ENCODE results near the gene BTBD2. TPM values are rescaled to one million over a fixed set of nuclear protein-coding genes. Genes with fewer than 3 reads are reported as not detected.

The BTBD2 gene
- total and polyA plus RNA-seq, 12 donors: 11.8 to 122 (median 78.1) TPM

- no peaks in the 10 kb centered on the region for H3K4me1 ChIP-seq (replicated peaks in 1 of 2)
- no peak overlapping the region for H3K27ac ChIP-seq
- TF ChIP-seq POLR2A (IDR thresholded peaks at IDR 0.05) (no peak), CTCF (IDR thresholded peaks at IDR 0.05) (no peak)
- no peaks in the 10 kb centered on the region for H3K27me3 ChIP-seq
- 87 to 94% (median 89%) methylated on average over 19 to 44 of the region's 44 CpGs for WGBS, 4 donors
- no peak for DNase-seq
- intact Hi-C loops (cut with DNase I): no loop called here
- H3K9me3 ChIP-seq (replicated peaks in 1 of 3): no peaks in the 10 kb centered on the region
- peaks cover 0 to 82% of the 10 kb centered on the region in 2 donors for H3K36me3 ChIP-seq (replicated peaks in 1 of 2)
- H3K4me3 ChIP-seq: no peak overlapping the region
Observed at GRCh38 chr19:1985588-1986356, 29.7 kb downstream of the BTBD2 start.

- 91 to 96% (median 94%) methylated on average over 10 of the region's 10 CpGs for WGBS, 4 donors
- no peaks in the 10 kb centered on the region for H3K4me1 ChIP-seq (replicated peaks in 1 of 2)
- no peak for DNase-seq
- H3K36me3 ChIP-seq (replicated peaks in 1 of 2): peaks cover 0 to 82% of the 10 kb centered on the region in 2 donors
- intact Hi-C loops (cut with DNase I): no loop called here
- no peaks in the 10 kb centered on the region for H3K27me3 ChIP-seq
- H3K27ac ChIP-seq: no peak overlapping the region
- H3K9me3 ChIP-seq (replicated peaks in 1 of 3): no peaks in the 10 kb centered on the region
- no peak overlapping the region for H3K4me3 ChIP-seq
- TF ChIP-seq POLR2A (IDR thresholded peaks at IDR 0.05) (no peak), CTCF (IDR thresholded peaks at IDR 0.05) (no peak)
Observed at GRCh38 chr19:1984357-1984756, 31.2 kb downstream of the BTBD2 start.

- 88 to 96% (median 94%) methylated on average over 18 to 20 of the region's 20 CpGs for WGBS, 4 donors
- Histone ChIP-seq H3K27me3 (no peaks in the 10 kb centered on the region), H3K9me3 (replicated peaks in 1 of 3) (no peaks in the 10 kb centered on the region), H3K27ac (no peak overlapping the region), H3K36me3 (replicated peaks in 1 of 2) (peaks cover 0 to 64% of the 10 kb centered on the region in 2 donors), H3K4me3 (no peak overlapping the region), H3K4me1 (replicated peaks in 1 of 2) (no peaks in the 10 kb centered on the region)
- DNase-seq: no peak
- TF ChIP-seq CTCF (IDR thresholded peaks at IDR 0.05) (no peak), POLR2A (IDR thresholded peaks at IDR 0.05) (no peak)
- intact Hi-C loops (cut with DNase I): no loop called here
Observed at GRCh38 chr19:1981253-1981652, 34.3 kb downstream of the BTBD2 start.

- no peak overlapping the region for H3K4me3 ChIP-seq
- DNase-seq: no peak
- peaks cover 0 to 59% of the 10 kb centered on the region in 2 donors for H3K36me3 ChIP-seq (replicated peaks in 1 of 2)
- intact Hi-C loops (cut with DNase I): no loop called here
- 92 to 98% (median 94%) methylated on average over 19 to 31 of the region's 31 CpGs for WGBS, 4 donors
- H3K9me3 ChIP-seq (replicated peaks in 1 of 3): no peaks in the 10 kb centered on the region
- no peak overlapping the region for H3K27ac ChIP-seq
- H3K4me1 ChIP-seq (replicated peaks in 1 of 2): no peaks in the 10 kb centered on the region
- no peaks in the 10 kb centered on the region for H3K27me3 ChIP-seq
- TF ChIP-seq CTCF (IDR thresholded peaks at IDR 0.05) (no peak), POLR2A (IDR thresholded peaks at IDR 0.05) (no peak)
Observed at GRCh38 chr19:1980809-1981181, 34.7 kb downstream of the BTBD2 start.

Measured in adrenal gland (tissue), 12 donors.